ENCODE results near the gene SHCBP1L.

DNA sequence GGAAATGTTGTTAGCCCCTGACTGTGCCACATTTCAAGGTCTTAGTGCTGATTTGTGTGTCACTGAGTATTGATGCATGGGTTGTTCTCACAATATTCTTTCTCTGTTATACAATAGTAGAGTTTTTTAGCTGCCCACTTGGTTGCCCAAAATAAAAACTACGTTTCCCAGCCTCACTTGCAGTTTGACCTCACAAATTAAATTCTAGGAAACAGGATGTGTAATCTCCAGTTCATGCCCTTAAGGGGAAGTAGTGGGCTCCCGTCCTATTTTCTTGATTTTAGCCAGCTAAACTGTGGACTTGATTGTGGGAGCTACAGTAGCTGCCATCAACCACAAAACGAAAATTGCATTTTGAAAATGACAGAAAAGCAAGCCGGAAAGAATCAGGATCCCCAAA lies 42.9 kb upstream of the SHCBP1L start:
- TF ChIP-seq, protein P1, sequence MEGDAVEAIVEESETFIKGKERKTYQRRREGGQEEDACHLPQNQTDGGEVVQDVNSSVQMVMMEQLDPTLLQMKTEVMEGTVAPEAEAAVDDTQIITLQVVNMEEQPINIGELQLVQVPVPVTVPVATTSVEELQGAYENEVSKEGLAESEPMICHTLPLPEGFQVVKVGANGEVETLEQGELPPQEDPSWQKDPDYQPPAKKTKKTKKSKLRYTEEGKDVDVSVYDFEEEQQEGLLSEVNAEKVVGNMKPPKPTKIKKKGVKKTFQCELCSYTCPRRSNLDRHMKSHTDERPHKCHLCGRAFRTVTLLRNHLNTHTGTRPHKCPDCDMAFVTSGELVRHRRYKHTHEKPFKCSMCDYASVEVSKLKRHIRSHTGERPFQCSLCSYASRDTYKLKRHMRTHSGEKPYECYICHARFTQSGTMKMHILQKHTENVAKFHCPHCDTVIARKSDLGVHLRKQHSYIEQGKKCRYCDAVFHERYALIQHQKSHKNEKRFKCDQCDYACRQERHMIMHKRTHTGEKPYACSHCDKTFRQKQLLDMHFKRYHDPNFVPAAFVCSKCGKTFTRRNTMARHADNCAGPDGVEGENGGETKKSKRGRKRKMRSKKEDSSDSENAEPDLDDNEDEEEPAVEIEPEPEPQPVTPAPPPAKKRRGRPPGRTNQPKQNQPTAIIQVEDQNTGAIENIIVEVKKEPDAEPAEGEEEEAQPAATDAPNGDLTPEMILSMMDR (conservative IDR thresholded peaks at IDR 0.05 in 1 of 2, IDR thresholded peaks at IDR 0.05 in 1 of 2; ENCODE audit: low read depth in 1 of 2, low read length in 2 of 2), result no peak
- TF ChIP-seq EZH2 (IDR thresholded peaks at IDR 0.05; ENCODE audit: low read length, missing control alignments), result no peak

Measured in fibroblast of lung (primary cell).